DOHH2 (cell line): ENCODE measurements around the gene ANKS3.
"Not testable (repeated sequence)": the region's sequence is repeated elsewhere in the genome, so short reads cannot be mapped to it uniquely, and the experiment has no call there.

Experiments used
- H3F3A ChIP-seq: fragments of 200-600 bp; sonication (generic), shearing (Covaris generic); 2 replicates; pipeline ENCODE4 v1.6.0; 2016; ENCODE audit warnings: antibody characterized with exemption, mild to moderate bottlenecking; ENCODE audit not compliant: control insufficient read depth, insufficient read depth
- H3K27ac ChIP-seq: fragments of 200-600 bp; sonication (generic); 2 replicates; pipeline ENCODE4 v1.5.1; 2014; ENCODE audit warnings: low read depth, mild to moderate bottlenecking, low read length, moderate library complexity
- H3K27me3 ChIP-seq: fragments of 200-600 bp; sonication (generic); 2 replicates; pipeline ENCODE4 v1.6.1; 2014; ENCODE audit warnings: mild to moderate bottlenecking, low read length, mixed read lengths; ENCODE audit not compliant: control insufficient read depth
- H3K36me3 ChIP-seq: fragments of 200-600 bp; sonication (generic); 2 replicates; pipeline ENCODE4 v1.6.1; 2014; ENCODE audit warnings: mild to moderate bottlenecking, low read length, moderate library complexity, mixed read lengths; ENCODE audit not compliant: control insufficient read depth
- H3K4me1 ChIP-seq: fragments of 200-600 bp; sonication (generic); 2 replicates; pipeline ENCODE4 v1.6.1; 2014; ENCODE audit warnings: mild to moderate bottlenecking, low read length, mixed read lengths; ENCODE audit not compliant: control insufficient read depth
- H3K4me2 ChIP-seq: fragments of 200-600 bp; sonication (generic); 2 replicates; pipeline ENCODE4 v1.6.0; 2014; ENCODE audit warnings: mild to moderate bottlenecking, low read length, moderate library complexity
- H3K4me3 ChIP-seq: fragments of 200-600 bp; sonication (generic); 2 replicates; pipeline ENCODE4 v1.5.1; 2014; ENCODE audit warnings: mild to moderate bottlenecking, low read length, mixed read lengths
- H3K79me2 ChIP-seq: fragments of 200-600 bp; sonication (generic); 2 replicates; pipeline ENCODE4 v1.6.1; 2014; ENCODE audit warnings: mild to moderate bottlenecking, low read length, mixed read lengths; ENCODE audit not compliant: control insufficient read depth
- H3K9me2 ChIP-seq: fragments of 200-600 bp; sonication (generic); replicated peaks from 2 replicates; pipeline ENCODE4 v1.6.1; 2014; ENCODE audit warnings: mild to moderate bottlenecking, low read length, mixed read lengths; ENCODE audit not compliant: control insufficient read depth
- H3K9me3 ChIP-seq: fragments of 200-600 bp; sonication (generic); 2 replicates; pipeline ENCODE4 v1.6.1; 2014; ENCODE audit warnings: antibody characterized with exemption, low read length, mixed read lengths; ENCODE audit not compliant: control insufficient read depth, insufficient read depth
- H4K20me1 ChIP-seq: fragments of 200-600 bp; sonication (generic); 2 replicates; pipeline ENCODE4 v1.6.0; 2014; ENCODE audit warnings: low read depth, mild to moderate bottlenecking, antibody characterized with exemption, low read length, moderate library complexity; ENCODE audit not compliant: control insufficient read depth, insufficient read depth
- CTCF ChIP-seq: fragments of 200-600 bp; sonication (generic); IDR thresholded peaks from one replicate; pipeline ENCODE4 v1.5.1; 2014; ENCODE audit warnings: antibody characterized with exemption, mild to moderate bottlenecking, low read depth, low read length; ENCODE audit not compliant: poor library complexity, severe bottlenecking
- EZH2phosphoT487 ChIP-seq: fragments of 200-600 bp; sonication (generic); IDR thresholded peaks from 2 replicates; pipeline ENCODE4 v1.6.1; 2017; ENCODE audit warnings: borderline replicate concordance, mild to moderate bottlenecking, antibody characterized with exemption, low read length, moderate library complexity, mixed read lengths

The ANKS3 gene

GRCh38 chr16:4651827-4652226 lies 82.2 kb downstream of the ANKS3 start:
- H3K27ac ChIP-seq = no peak overlapping the region
- TF ChIP-seq EZH2phosphoT487 = no peak
- no peak for TF ChIP-seq CTCF
- H3K27me3 ChIP-seq = no peaks in the 10 kb centered on the region
- H3K4me2 ChIP-seq = no peak overlapping the region
- no peaks in the 10 kb centered on the region for H3F3A ChIP-seq
- H3K4me1 ChIP-seq = no peaks in the 10 kb centered on the region
- peaks cover 26% of the 10 kb centered on the region for H3K36me3 ChIP-seq
- no peak overlapping the region for H3K4me3 ChIP-seq
- H3K79me2 ChIP-seq = peaks cover 12% of the 10 kb centered on the region
- H4K20me1 ChIP-seq = no peaks in the 10 kb centered on the region
- no peaks in the 10 kb centered on the region for H3K9me3 ChIP-seq
- H3K9me2 ChIP-seq = no peaks in the 10 kb centered on the region

- H3K9me3 ChIP-seq, H3K9me2 ChIP-seq, H3F3A ChIP-seq, H3K27ac ChIP-seq, H3K27me3 ChIP-seq, H4K20me1 ChIP-seq, H3K4me2 ChIP-seq, H3K4me3 ChIP-seq, H3K4me1 ChIP-seq: not testable (repeated sequence)
- H3K79me2 ChIP-seq = peaks cover 21% of the 10 kb centered on the region
- peak; percentile 85 for TF ChIP-seq CTCF
- H3K36me3 ChIP-seq = peaks cover 23% of the 10 kb centered on the region
These were observed 83.5 kb downstream of the ANKS3 start for GRCh38 chr16:4650443-4651074.

- Histone ChIP-seq H3F3A (no peaks in the 10 kb centered on the region), H3K4me1 (no peaks in the 10 kb centered on the region), H4K20me1 (no peaks in the 10 kb centered on the region), H3K36me3 (peaks cover 21% of the 10 kb centered on the region), H3K9me2 (no peaks in the 10 kb centered on the region), H3K27me3 (no peaks in the 10 kb centered on the region), H3K9me3 (no peaks in the 10 kb centered on the region), H3K79me2 (peaks cover 21% of the 10 kb centered on the region), H3K27ac (no peak overlapping the region), H3K4me2 (no peak overlapping the region), H3K4me3 (no peak overlapping the region)
- TF ChIP-seq EZH2phosphoT487 (no peak), CTCF (no peak)
These were observed 84.2 kb downstream of the ANKS3 start for GRCh38 chr16:4649744-4650442.
